Mesenchymal stem cell (in vitro differentiated cells and primary cell): ENCODE results near the gene ALK.

Source experiments
- DNase-seq: peaks from one replicate; pipeline ENCODE4 v3.0.0-alpha.2; 2013
- H2AFZ ChIP-seq: one replicate; pipeline ENCODE4 v1.6.1; 2013; ENCODE audit warnings: low read depth, mild to moderate bottlenecking, control low read depth, inconsistent platforms, low read length, moderate library complexity
- H2AK5ac ChIP-seq: 2 replicates; pipeline ENCODE4 v1.6.1; 2013; ENCODE audit warnings: low read length, moderate library complexity, mild to moderate bottlenecking, inconsistent platforms; ENCODE audit not compliant: severe bottlenecking
- H2BK120ac ChIP-seq: one replicate; pipeline ENCODE4 v1.6.1; 2013; ENCODE audit warnings: low read depth, mild to moderate bottlenecking, inconsistent platforms, low read length, moderate library complexity
- H2BK12ac ChIP-seq, 2 experiments: one replicate each; pipeline ENCODE4 v1.6.1; 2013; ENCODE audit warnings: inconsistent platforms in 2 of 2, low read length in 2 of 2, mild to moderate bottlenecking in 2 of 2, moderate library complexity in 2 of 2, control low read depth in 1 of 2
- H2BK15ac ChIP-seq: one replicate; pipeline ENCODE4 v1.6.1; 2013; ENCODE audit warnings: mild to moderate bottlenecking, low read depth, inconsistent platforms; ENCODE audit not compliant: poor library complexity, severe bottlenecking
- H2BK5ac ChIP-seq: 2 replicates; pipeline ENCODE4 v1.6.1; 2013; ENCODE audit warnings: low read depth, mild to moderate bottlenecking, low read length, control low read depth, inconsistent platforms; ENCODE audit not compliant: poor library complexity, severe bottlenecking
- H3K14ac ChIP-seq, 2 experiments: one replicate each; pipeline ENCODE4 v1.6.1; 2013; ENCODE audit warnings: inconsistent platforms in 2 of 2, low read length in 2 of 2, control low read depth in 1 of 2, mild to moderate bottlenecking in 1 of 2, moderate library complexity in 1 of 2
- H3K18ac ChIP-seq, 2 experiments: one replicate each; pipeline ENCODE4 v1.6.1; 2013; ENCODE audit warnings: inconsistent platforms in 2 of 2, low read length in 2 of 2, control low read depth in 1 of 2, low read depth in 1 of 2, mild to moderate bottlenecking in 1 of 2
- H3K23ac ChIP-seq, 2 experiments: one replicate each; pipeline ENCODE4 v1.6.1; 2013; ENCODE audit warnings: inconsistent platforms in 2 of 2, low read length in 2 of 2, mild to moderate bottlenecking in 2 of 2, moderate library complexity in 2 of 2, control low read depth in 1 of 2
- H3K27ac ChIP-seq: 2 replicates; pipeline ENCODE4 v1.5.1; 2013; ENCODE audit warnings: mild to moderate bottlenecking, moderate library complexity, low read length, control low read depth, inconsistent platforms; ENCODE audit not compliant: poor library complexity, severe bottlenecking
- H3K27me3 ChIP-seq, 2 experiments: 2 replicates each; pipeline versions ENCODE4 v1.6.1 to v1.7.0; 2013; ENCODE audit warnings: low read length in 2 of 2, mild to moderate bottlenecking in 2 of 2, moderate library complexity in 2 of 2, control low read depth in 1 of 2, inconsistent platforms in 1 of 2; ENCODE audit not compliant: control insufficient read depth in 1 of 2, insufficient read depth in 1 of 2
- H3K36me3 ChIP-seq, 2 experiments: 2 replicates each; pipeline versions ENCODE4 v1.6.1 to v1.7.0; 2013; ENCODE audit warnings: low read length in 2 of 2, control low read depth in 1 of 2, inconsistent platforms in 1 of 2, low read depth in 1 of 2, mild to moderate bottlenecking in 1 of 2; ENCODE audit not compliant: insufficient read depth in 2 of 2, control insufficient read depth in 1 of 2
- H3K4ac ChIP-seq, 2 experiments: one replicate each; pipeline ENCODE4 v1.6.1; 2013; ENCODE audit warnings: inconsistent platforms in 2 of 2, low read length in 2 of 2, mild to moderate bottlenecking in 2 of 2, moderate library complexity in 2 of 2, control low read depth in 1 of 2, low read depth in 1 of 2
- H3K4me1 ChIP-seq: 2 replicates; pipeline ENCODE4 v1.6.1; 2013; ENCODE audit warnings: low read depth, low read length, control low read depth; ENCODE audit not compliant: control insufficient read depth, insufficient read depth
- H3K4me2 ChIP-seq: 2 replicates; pipeline ENCODE4 v1.6.1; 2013; ENCODE audit warnings: low read length, mild to moderate bottlenecking, inconsistent platforms; ENCODE audit not compliant: poor library complexity, severe bottlenecking
- H3K4me3 ChIP-seq, 2 experiments: 2 replicates each; pipeline versions ENCODE4 v1.5.1 to v1.7.0; 2013; ENCODE audit warnings: low read length in 2 of 2, mild to moderate bottlenecking in 2 of 2, control low read depth in 1 of 2, low read depth in 1 of 2; ENCODE audit not compliant: insufficient read depth in 1 of 2
- H3K79me1 ChIP-seq: replicated peaks from 2 replicates; pipeline ENCODE4 v1.6.1; 2013; ENCODE audit warnings: mild to moderate bottlenecking, control low read depth, low read length, inconsistent platforms; ENCODE audit not compliant: poor library complexity, severe bottlenecking
- H3K9ac ChIP-seq: 2 replicates; pipeline ENCODE4 v1.7.0; 2013; ENCODE audit warnings: mild to moderate bottlenecking, low read length, moderate library complexity
- H3K9me3 ChIP-seq: 2 replicates; pipeline ENCODE4 v1.7.0; 2013; ENCODE audit warnings: mild to moderate bottlenecking, low read length; ENCODE audit not compliant: control insufficient read depth
- H4K8ac ChIP-seq: one replicate; pipeline ENCODE4 v1.6.1; 2013; ENCODE audit warnings: inconsistent platforms, mild to moderate bottlenecking, low read length, moderate library complexity
- H4K91ac ChIP-seq: one replicate; pipeline ENCODE4 v1.6.1; 2013; ENCODE audit warnings: mild to moderate bottlenecking, low read length, inconsistent platforms
- WGBS: methylation state at CpG from one replicate; pipeline ENCODE4 v1.1.7; 2013; ENCODE audit warnings: mixed read lengths; 5-methylcytosine and 5-hydroxymethylcytosine counted together

The ALK gene

DNA sequence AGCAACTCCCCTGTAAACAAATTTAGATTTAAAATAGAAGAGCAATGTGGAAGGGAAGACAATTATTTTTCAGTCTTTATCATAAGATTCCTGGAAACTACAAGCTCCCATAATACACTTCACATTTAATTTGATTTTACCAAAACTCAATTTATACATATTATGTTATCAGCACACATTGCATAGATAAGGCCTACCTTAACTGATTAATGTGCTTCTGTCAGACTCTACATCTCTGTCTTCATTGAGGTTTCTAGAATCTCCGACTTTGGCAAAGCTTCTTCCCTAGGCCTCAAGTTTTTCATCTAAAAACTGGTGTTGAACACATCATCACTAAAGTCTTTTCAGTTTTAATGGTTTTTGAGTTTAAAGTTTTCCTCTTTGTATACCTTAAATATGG, 440.1 kb downstream of the ALK start:
- H3K4ac ChIP-seq, result no peak overlapping the region
- H2BK5ac ChIP-seq, result no peak overlapping the region
- H3K14ac ChIP-seq, result no peak overlapping the region
- H3K4me1 ChIP-seq, result no peaks in the 10 kb centered on the region
- no peak overlapping the region for H3K18ac ChIP-seq
- H3K9ac ChIP-seq, result no peak overlapping the region
- no peak overlapping the region for H2AK5ac ChIP-seq
- no peak overlapping the region for H3K4me2 ChIP-seq
- no peak overlapping the region for H3K4me3 ChIP-seq
- no peak overlapping the region for H4K91ac ChIP-seq
- no peak for DNase-seq
- no peaks in the 10 kb centered on the region for H3K79me1 ChIP-seq
- H2BK120ac ChIP-seq, result no peak overlapping the region
- no peak overlapping the region for H2BK15ac ChIP-seq
- no peaks in the 10 kb centered on the region for H3K27me3 ChIP-seq
- H3K27ac ChIP-seq, result no peak overlapping the region
- 73% methylated on average over 1 of the region's 1 CpG for WGBS
- H2AFZ ChIP-seq, result no peak overlapping the region
- no peak overlapping the region for H2BK12ac ChIP-seq
- H4K8ac ChIP-seq, result no peak overlapping the region
- peaks cover 4% of the 10 kb centered on the region for H3K9me3 ChIP-seq
- no peak overlapping the region for H3K23ac ChIP-seq
- no peaks in the 10 kb centered on the region for H3K36me3 ChIP-seq

DNA sequence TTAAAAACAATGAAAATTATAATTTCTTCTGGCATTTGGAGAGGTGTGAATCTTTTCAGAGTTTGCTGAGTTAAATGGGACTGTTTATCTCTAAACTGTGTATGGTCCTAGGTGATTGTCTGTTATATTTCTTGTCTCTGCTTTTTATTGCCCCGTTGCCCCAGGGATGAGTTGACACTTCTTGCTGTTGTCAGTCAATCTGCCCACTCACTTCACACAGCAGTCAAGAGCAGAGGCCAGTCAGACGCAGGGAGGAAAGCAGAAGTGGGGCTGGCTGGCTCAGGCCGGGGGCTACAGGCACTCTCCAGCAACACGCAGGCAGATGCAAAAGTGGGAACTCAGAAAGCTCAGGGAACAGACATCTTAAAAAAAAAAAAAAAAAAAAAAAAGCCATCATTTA, 441.0 kb downstream of the ALK start:
- 21% methylated on average over 4 of the region's 4 CpGs for WGBS
- no peak overlapping the region for H3K18ac ChIP-seq

DNA sequence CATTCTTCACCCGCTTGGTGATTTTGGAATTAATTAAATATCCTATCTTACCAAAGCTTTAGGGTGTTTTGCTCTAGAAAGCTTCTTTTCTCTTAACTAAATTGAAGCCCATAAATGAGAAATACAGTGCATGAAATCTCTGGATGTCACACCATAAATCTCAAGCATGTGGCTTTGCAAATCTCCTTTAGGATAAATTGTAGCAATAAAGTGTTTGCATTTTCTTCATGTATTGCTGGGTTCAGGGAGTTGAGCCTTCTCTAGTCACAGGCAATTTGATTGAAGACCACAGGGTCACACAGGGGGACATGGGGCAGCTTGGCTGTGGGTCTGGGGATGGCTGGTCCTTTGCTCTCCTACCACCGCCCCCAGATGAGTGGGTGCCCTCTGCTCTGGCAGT, 442.0 kb downstream of the ALK start:
- Histone ChIP-seq H4K91ac (no peak overlapping the region), H3K36me3 (no peaks in the 10 kb centered on the region), H3K27me3 (no peaks in the 10 kb centered on the region), H3K4ac (no peak overlapping the region), H4K8ac (no peak overlapping the region), H3K9ac (no peak overlapping the region), H3K18ac (no peak overlapping the region), H3K9me3 (no peaks in the 10 kb centered on the region), H2BK15ac (no peak overlapping the region), H3K79me1 (no peaks in the 10 kb centered on the region), H2BK12ac (no peak overlapping the region), H2AK5ac (no peak overlapping the region), H3K4me2 (no peak overlapping the region), H3K4me1 (no peaks in the 10 kb centered on the region), H3K14ac (no peak overlapping the region), H3K23ac (no peak overlapping the region), H3K27ac (no peak overlapping the region), H2BK5ac (no peak overlapping the region), H2AFZ (no peak overlapping the region), H3K4me3 (no peak overlapping the region), H2BK120ac (no peak overlapping the region)
- 100% methylated on average over 1 of the region's 2 CpGs for WGBS
- no peak for DNase-seq

More for the DNA sequence above, 441.0 kb downstream of the ALK start:
- Histone ChIP-seq H3K23ac (no peak overlapping the region), H2BK15ac (no peak overlapping the region), H3K27ac (no peak overlapping the region), H2AK5ac (no peak overlapping the region), H3K9ac (no peak overlapping the region), H3K9me3 (peaks cover 4% of the 10 kb centered on the region), H3K4me1 (no peaks in the 10 kb centered on the region), H4K8ac (no peak overlapping the region), H2BK120ac (no peak overlapping the region), H2AFZ (no peak overlapping the region), H3K4ac (no peak overlapping the region), H2BK5ac (no peak overlapping the region), H3K36me3 (no peaks in the 10 kb centered on the region), H3K4me2 (no peak overlapping the region), H3K27me3 (no peaks in the 10 kb centered on the region), H2BK12ac (no peak overlapping the region), H3K4me3 (no peak overlapping the region), H3K14ac (no peak overlapping the region), H4K91ac (no peak overlapping the region), H3K79me1 (no peaks in the 10 kb centered on the region)
- DNase-seq, result no peak

DNA sequence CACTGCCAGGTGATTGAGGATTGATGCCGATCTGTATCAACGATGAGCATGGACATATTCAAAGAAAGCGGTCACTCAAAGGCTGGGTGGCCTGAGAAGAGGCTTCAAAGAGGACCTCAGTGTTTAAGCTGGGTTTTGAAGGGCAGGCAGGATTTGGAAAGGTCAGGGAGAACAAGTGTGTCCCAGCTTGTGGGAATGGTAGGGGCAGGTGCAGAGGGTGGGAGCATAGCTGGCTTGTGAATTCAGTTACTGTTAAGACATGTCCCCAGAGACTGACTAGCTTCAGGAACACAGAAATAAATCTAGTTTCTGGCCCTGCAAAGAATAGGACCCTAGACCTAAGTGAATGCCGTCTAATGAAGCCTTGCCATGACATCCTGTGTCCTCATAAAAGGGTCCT, 442.7 kb downstream of the ALK start:
- Histone ChIP-seq H4K91ac (no peak overlapping the region), H4K8ac (no peak overlapping the region), H3K79me1 (no peaks in the 10 kb centered on the region), H3K4me2 (no peak overlapping the region), H3K27ac (no peak overlapping the region), H3K23ac (no peak overlapping the region), H3K36me3 (no peaks in the 10 kb centered on the region), H3K18ac (no peak overlapping the region), H3K4me1 (no peaks in the 10 kb centered on the region), H2BK12ac (no peak overlapping the region), H2BK5ac (no peak overlapping the region), H2AFZ (no peak overlapping the region), H2BK15ac (no peak overlapping the region), H3K4me3 (no peak overlapping the region), H2BK120ac (no peak overlapping the region), H3K14ac (no peak overlapping the region), H3K4ac (no peak overlapping the region), H3K9ac (no peak overlapping the region), H3K9me3 (no peaks in the 10 kb centered on the region), H3K27me3 (no peaks in the 10 kb centered on the region), H2AK5ac (no peak overlapping the region)
- DNase-seq, result no peak
- 91% methylated on average over 4 of the region's 4 CpGs for WGBS
